Nephron (organoid): Measurements from ENCODE around the gene MTCH2.

ENCODE experiments used
- H3K27ac Mint-ChIP-seq, 3 experiments: 2 replicates each; pipeline ENCODE4 v1.8.0; 2020; ENCODE audit warnings: mixed read lengths in 3 of 3, mild to moderate bottlenecking in 2 of 3, moderate library complexity in 1 of 3
- H3K27me3 Mint-ChIP-seq: 2 replicates; pipeline ENCODE4 v1.8.0; 2021; ENCODE audit warnings: low read depth, mild to moderate bottlenecking, moderate library complexity, mixed read lengths
- H3K36me3 Mint-ChIP-seq: 2 replicates; pipeline ENCODE4 v1.8.0; 2020; ENCODE audit warnings: low read depth, mixed read lengths
- H3K4me1 Mint-ChIP-seq: 2 replicates; pipeline ENCODE4 v1.8.0; 2020; ENCODE audit warnings: mixed read lengths
- H3K4me3 Mint-ChIP-seq, 3 experiments: 2 replicates each; pipeline ENCODE4 v1.8.0; 2020; ENCODE audit warnings: mild to moderate bottlenecking in 3 of 3, mixed read lengths in 3 of 3, moderate library complexity in 2 of 3
- H3K9me3 Mint-ChIP-seq: 2 replicates; pipeline ENCODE4 v1.8.0; 2020; ENCODE audit warnings: mixed read lengths
- CTCF ChIP-seq, 3 experiments: fragments of 200-600 bp; sonication (generic); IDR thresholded peaks; one replicate each; pipeline ENCODE4 v1.5.0; 2021; ENCODE audit warnings: antibody characterized with exemption in 3 of 3; ENCODE audit not compliant: unreplicated experiment in 3 of 3

Gene MTCH2

GRCh38 chr11:47589584-47589976 lies 52.8 kb downstream of the MTCH2 start:
- no peaks in the 10 kb centered on the region for H3K9me3 Mint-ChIP-seq
- no peak for TF ChIP-seq CTCF (IDR thresholded peaks at IDR 0.05; ENCODE audit: unreplicated experiment in 3 of 3)
- peaks cover 37% of the 10 kb centered on the region for H3K4me1 Mint-ChIP-seq
- no peak overlapping the region for H3K4me3 Mint-ChIP-seq
- peaks cover 24% of the 10 kb centered on the region for H3K27me3 Mint-ChIP-seq
- H3K27ac Mint-ChIP-seq: no peak overlapping the region
- peaks cover 6% of the 10 kb centered on the region for H3K36me3 Mint-ChIP-seq

- Mint-ChIP-seq H3K27ac (peak overlapping the region in 1 of 3 experiments; percentile 44), H3K27me3 (peaks cover 24% of the 10 kb centered on the region), H3K36me3 (peaks cover 11% of the 10 kb centered on the region)
These were observed 53.2 kb downstream of the MTCH2 start for GRCh38 chr11:47589118-47589517.

DNA sequence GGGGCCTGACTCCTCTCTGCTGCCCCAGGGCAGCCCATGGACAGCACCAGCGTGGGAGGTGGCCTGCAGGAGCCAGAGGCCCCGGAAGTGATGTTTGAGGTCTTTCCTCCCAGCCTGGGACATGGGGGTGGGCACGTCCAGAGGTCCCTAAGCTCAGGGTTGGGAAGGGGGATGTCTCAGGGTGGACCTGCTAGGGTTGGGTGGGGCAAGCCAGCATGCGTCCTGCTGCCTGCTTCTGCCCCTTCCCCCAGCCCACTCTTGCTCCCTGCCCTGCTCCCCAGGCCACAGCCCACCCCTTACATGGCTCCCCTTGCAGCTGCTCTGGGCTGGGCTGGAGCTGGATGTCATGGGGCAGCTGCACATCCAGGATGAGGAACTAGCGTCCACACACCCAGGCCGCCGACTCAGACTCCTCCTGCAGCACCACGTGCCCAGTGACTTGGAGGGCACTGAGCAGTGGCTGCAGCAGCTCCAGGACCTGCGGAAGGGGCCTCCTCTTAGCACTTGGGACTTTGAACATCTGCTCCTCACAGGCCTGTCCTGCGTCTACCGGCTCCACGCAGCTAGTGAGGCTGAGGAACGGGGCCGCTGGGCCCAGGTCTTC lies 54.5 kb downstream of the MTCH2 start:
- Mint-ChIP-seq H3K27ac (peak overlapping the region in 1 of 3 experiments; percentile 97), H3K4me3 (peak overlapping the region in 1 of 3 experiments; percentile 82), H3K36me3 (peaks cover 24% of the 10 kb centered on the region), H3K9me3 (no peaks in the 10 kb centered on the region), H3K4me1 (peaks cover 39% of the 10 kb centered on the region), H3K27me3 (peaks cover 13% of the 10 kb centered on the region)
- no peak for TF ChIP-seq CTCF (IDR thresholded peaks at IDR 0.05; ENCODE audit: unreplicated experiment in 3 of 3)

More at GRCh38 chr11:47589118-47589517, 53.2 kb downstream of the MTCH2 start:
- Mint-ChIP-seq H3K4me1 (peaks cover 39% of the 10 kb centered on the region), H3K4me3 (no peak overlapping the region), H3K9me3 (no peaks in the 10 kb centered on the region)
- no peak for TF ChIP-seq CTCF (IDR thresholded peaks at IDR 0.05; ENCODE audit: unreplicated experiment in 3 of 3)

GRCh38 chr11:47587039-47587716 lies 55.2 kb downstream of the MTCH2 start:
- Mint-ChIP-seq H3K27me3 (peaks cover 6% of the 10 kb centered on the region), H3K27ac (peak overlapping the region in 2 of 3 experiments; percentile 29 to 97), H3K4me1 (peaks cover 34% of the 10 kb centered on the region), H3K36me3 (peaks cover 30% of the 10 kb centered on the region), H3K4me3 (peak overlapping the region in 2 of 3 experiments; percentile 30 to 82), H3K9me3 (no peaks in the 10 kb centered on the region)
- no peak for TF ChIP-seq CTCF (IDR thresholded peaks at IDR 0.05; ENCODE audit: unreplicated experiment in 3 of 3)

DNA sequence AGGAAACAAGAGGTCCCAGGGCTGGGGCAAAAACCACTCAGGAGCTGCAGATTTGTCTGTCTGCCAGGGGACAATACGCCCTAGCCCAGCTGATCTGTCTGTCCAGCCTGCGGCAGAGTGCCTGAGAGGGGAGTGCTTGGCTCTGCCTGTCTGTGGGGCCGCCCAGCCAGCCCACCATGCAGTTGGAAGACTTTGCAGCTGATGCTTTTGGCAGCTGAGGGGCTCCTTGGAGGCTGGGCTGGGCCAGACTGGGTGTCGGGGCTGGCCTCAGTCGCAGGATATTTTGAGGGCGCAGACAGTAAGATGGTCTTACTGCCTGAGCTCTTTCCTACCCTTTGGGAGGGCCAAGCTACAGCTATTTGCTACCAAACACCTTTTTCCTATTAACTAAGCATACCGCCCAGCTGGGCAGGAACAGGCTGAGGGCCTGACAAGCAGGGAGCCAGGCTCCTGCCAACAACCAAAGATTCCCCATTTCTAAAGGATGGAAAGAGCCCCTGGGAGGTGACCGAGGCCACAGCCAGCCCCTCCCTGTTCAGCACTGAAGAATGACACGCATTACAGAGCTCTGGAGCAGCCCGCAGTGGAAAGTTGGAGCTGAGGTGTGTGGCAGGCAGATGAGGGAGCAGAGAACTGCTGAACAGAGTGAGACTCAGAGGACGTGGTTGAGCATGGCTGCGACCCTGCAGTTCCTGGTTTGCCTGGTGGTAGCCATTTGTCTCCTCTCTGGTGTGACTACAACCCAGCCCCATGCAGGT lies 56.1 kb downstream of the MTCH2 start, which contains the start of gene FAM180B:
Gene FAM180B (plus strand): TSS at position 581 of the 758 bp plus-strand sequence. CDS start 91 bp downstream, at position 672.
- Mint-ChIP-seq H3K4me1 (peaks cover 29% of the 10 kb centered on the region), H3K27ac (peak within 1 kb of the TSS; percentile 5 to 97 (median 85)), H3K36me3 (peaks cover 40% of the 10 kb centered on the region), H3K27me3 (peaks cover 5% of the 10 kb centered on the region), H3K4me3 (peak within 1 kb of the TSS in 2 of 3 experiments; percentile 64 to 82), H3K9me3 (no peaks in the 10 kb centered on the region)
- no peak for TF ChIP-seq CTCF (IDR thresholded peaks at IDR 0.05; ENCODE audit: unreplicated experiment in 3 of 3)
